ENCODE measurements around the gene PABPN1. TPM values are rescaled to one million over a fixed set of nuclear protein-coding genes. Genes with fewer than 3 reads are reported as not detected.

Gene PABPN1
- polyA plus RNA-seq, 12 donors, result 92.5 to 1,853 (median 109) TPM

Other genes starting within 250 kb of the PABPN1 start
- gene ACIN1, start 226.3 kb upstream of the PABPN1 start, polyA plus RNA-seq (ENCODE audit: insufficient read length in 12 of 12), result 100 to 1,000 TPM in 11 of 12 donors, not detected in 1; 108 to 284 (median 129) TPM
- gene C14orf119, start 226.0 kb upstream of the PABPN1 start, polyA plus RNA-seq (ENCODE audit: insufficient read length in 12 of 12), result 10 to 100 TPM in 11 of 12 donors, not detected in 1; 30.8 to 62.2 (median 50.8) TPM
- under 1 TPM in 1 of 12 donors, not detected in 11; 0.07 TPM for gene CIROP, start 216.5 kb upstream of the PABPN1 start, polyA plus RNA-seq (ENCODE audit: insufficient read length in 12 of 12)
- under 1 TPM in 4 of 12 donors, not detected in 8; 0.08 to 0.61 (median 0.13) TPM for gene CEBPE, start 202.2 kb upstream of the PABPN1 start, polyA plus RNA-seq (ENCODE audit: insufficient read length in 12 of 12)
- gene SLC7A8, start 137.8 kb upstream of the PABPN1 start, polyA plus RNA-seq (ENCODE audit: insufficient read length in 12 of 12), result 10 to 100 TPM in 2 of 12 donors, 1 to 10 TPM in 9, not detected in 1; 2.6 to 29.0 (median 4.2) TPM
- under 1 TPM in 3 of 12 donors, not detected in 9; 0.60 to 0.65 (median 0.63) TPM for gene RNF212B, start 83.5 kb upstream of the PABPN1 start, polyA plus RNA-seq (ENCODE audit: insufficient read length in 12 of 12)
- 10 to 100 TPM in 9 of 12 donors, 1 to 10 TPM in 2, not detected in 1; 9.1 to 25.5 (median 10.7) TPM for gene HOMEZ, start 35.3 kb upstream of the PABPN1 start, polyA plus RNA-seq (ENCODE audit: insufficient read length in 12 of 12)
- gene PPP1R3E, start 18.6 kb upstream of the PABPN1 start, polyA plus RNA-seq (ENCODE audit: insufficient read length in 12 of 12), result 10 to 100 TPM in 11 of 12 donors, not detected in 1; 11.7 to 27.1 (median 19.2) TPM
- 10 to 100 TPM in 11 of 12 donors, not detected in 1; 26.0 to 36.9 (median 30.1) TPM for gene BCL2L2, start 14.6 kb upstream of the PABPN1 start, polyA plus RNA-seq (ENCODE audit: insufficient read length in 12 of 12)
- gene SLC22A17, start 31.4 kb downstream of the PABPN1 start, polyA plus RNA-seq (ENCODE audit: insufficient read length in 12 of 12), result 10 to 100 TPM in 11 of 12 donors, not detected in 1; 14.7 to 29.5 (median 19.7) TPM
- 10 to 100 TPM in 11 of 12 donors, not detected in 1; 31.8 to 63.3 (median 48.1) TPM for gene EFS, start 43.7 kb downstream of the PABPN1 start, polyA plus RNA-seq (ENCODE audit: insufficient read length in 12 of 12)
- not detected for gene IL25, start 51.4 kb downstream of the PABPN1 start, polyA plus RNA-seq (ENCODE audit: insufficient read length in 12 of 12)
- 1 to 10 TPM in 8 of 12 donors, under 1 TPM in 2, not detected in 2; 0.52 to 3.6 (median 1.5) TPM for gene CMTM5, start 55.6 kb downstream of the PABPN1 start, polyA plus RNA-seq (ENCODE audit: insufficient read length in 12 of 12)
- 1 to 10 TPM in 11 of 12 donors, not detected in 1; 2.4 to 8.2 (median 5.4) TPM for gene MYH6, start 86.8 kb downstream of the PABPN1 start, polyA plus RNA-seq (ENCODE audit: insufficient read length in 12 of 12)
- 1,000 to 10,000 TPM in 1 of 12 donors, 100 to 1,000 TPM in 11; 205 to 1,002 (median 674) TPM for gene MYH7, start 114.2 kb downstream of the PABPN1 start, polyA plus RNA-seq (ENCODE audit: insufficient read length in 12 of 12)
- gene NGDN, start 148.2 kb downstream of the PABPN1 start, polyA plus RNA-seq (ENCODE audit: insufficient read length in 12 of 12), result 10 to 100 TPM in 11 of 12 donors, not detected in 1; 32.3 to 55.6 (median 40.1) TPM
- 1 to 10 TPM in 9 of 12 donors, under 1 TPM in 2, not detected in 1; 0.89 to 4.0 (median 1.7) TPM for gene ZFHX2, start 230.3 kb downstream of the PABPN1 start, polyA plus RNA-seq (ENCODE audit: insufficient read length in 12 of 12)
- 10 to 100 TPM in 8 of 12 donors, 1 to 10 TPM in 2, not detected in 2; 8.9 to 14.0 (median 11.1) TPM for gene THTPA, start 234.8 kb downstream of the PABPN1 start, polyA plus RNA-seq (ENCODE audit: insufficient read length in 12 of 12)
- 10 to 100 TPM in 11 of 12 donors, not detected in 1; 12.2 to 77.8 (median 15.3) TPM for gene AP1G2, start 246.3 kb downstream of the PABPN1 start, polyA plus RNA-seq (ENCODE audit: insufficient read length in 12 of 12)

Measured in muscle of arm (tissue), 12 donors.